ENCODE results near the gene CFHR4. TPM values are rescaled to one million over a fixed set of nuclear protein-coding genes. Genes with fewer than 3 reads are reported as not detected.
"Not testable (repeated sequence)": the region's sequence is repeated elsewhere in the genome, so short reads cannot be mapped to it uniquely, and the experiment has no call there.

CFHR4 gene
- total RNA-seq (2014; rRNA removed; shearing (Covaris generic)): not detected in 2 replicates

DNA sequence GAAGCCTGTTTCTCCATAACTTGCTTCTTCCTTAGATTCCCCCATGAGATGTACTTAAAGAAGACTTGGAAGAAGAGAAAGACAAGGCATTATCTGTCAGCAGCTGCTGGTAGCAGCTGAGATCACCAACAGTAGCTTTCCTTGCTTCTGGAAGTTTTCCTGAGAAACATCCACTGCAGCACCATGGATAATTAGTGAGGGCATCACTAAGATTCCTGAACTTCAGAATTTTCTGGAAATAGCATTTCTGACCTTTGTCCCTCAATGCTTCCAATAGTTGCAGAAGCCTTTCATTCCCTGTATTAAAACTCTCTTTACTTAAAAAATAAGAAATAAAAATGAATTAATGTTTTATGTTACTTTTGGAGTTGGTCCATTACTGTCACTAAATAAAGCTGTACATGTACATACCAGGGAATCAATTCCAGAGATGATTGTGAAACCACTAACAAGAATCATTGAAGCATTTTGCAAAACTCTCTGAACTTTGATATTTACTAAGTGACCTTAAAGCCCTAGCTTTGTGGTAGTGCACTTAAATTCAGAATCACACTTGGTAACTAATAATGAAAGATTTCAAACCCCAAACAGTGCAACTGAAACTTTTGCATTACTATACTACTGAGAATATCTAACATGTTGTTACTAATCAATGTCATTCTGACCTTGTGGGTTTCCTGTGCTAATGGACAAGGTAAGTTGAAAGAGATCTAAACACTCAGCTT, at the start of gene CFHR4:
Gene CFHR4 (plus strand): TSS at position 538 of the 725 bp plus-strand sequence. CDS start 99 bp downstream, at position 637.
- no peaks in the 10 kb centered on the region for H3K27me3 ChIP-seq
- no peaks in the 10 kb centered on the region for H3K4me1 ChIP-seq
- H3K9me3 ChIP-seq (replicated peaks): no peaks in the 10 kb centered on the region
- no peaks in the 10 kb centered on the region for H3K36me3 ChIP-seq
- no peak within 1 kb of the TSS for H3K27ac ChIP-seq
- no peak for DNase-seq
- no peak within 1 kb of the TSS for H3K4me3 ChIP-seq

DNA sequence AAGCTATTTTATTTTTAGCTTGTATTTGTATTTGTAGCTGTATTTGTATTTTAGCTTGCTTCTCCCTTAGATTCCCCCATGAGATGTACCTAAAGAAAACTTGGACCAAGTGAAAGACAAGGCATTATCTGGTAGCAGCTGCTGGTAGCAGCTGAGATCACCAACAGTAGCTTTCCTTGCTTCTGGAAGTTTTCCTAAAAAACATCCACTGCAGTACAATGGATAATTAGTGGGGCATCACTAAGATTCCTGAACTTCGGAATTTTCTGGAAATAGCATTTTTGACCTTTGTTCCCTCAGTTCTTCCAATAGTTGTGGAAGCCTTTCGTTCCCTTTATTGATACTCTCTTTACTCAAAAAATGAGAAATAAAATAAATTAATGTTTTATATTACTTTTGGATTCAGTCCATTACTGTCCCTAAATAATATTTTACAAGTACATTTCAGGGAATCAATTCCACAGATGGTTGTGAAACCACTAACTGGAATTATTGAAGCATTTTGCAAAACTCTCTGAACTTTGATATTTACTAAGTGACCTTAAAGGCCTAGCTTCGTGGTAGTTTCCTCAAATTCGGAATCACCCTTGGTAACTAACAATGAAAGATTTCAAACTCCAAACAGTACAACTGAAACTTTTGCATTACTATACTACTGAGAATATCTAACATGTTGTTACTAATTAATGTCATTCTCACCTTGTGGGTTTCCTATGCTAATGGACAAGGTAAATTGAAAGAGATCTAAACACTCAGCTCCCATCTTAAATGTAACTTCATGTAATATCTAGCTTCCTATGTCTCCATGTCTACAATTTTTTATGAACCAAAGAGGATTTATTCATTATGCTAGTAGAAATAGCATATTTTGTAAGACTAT, 38.0 kb upstream of the CFHR4 start:
- not testable (repeated sequence) for DNase-seq, H3K27ac ChIP-seq

DNA sequence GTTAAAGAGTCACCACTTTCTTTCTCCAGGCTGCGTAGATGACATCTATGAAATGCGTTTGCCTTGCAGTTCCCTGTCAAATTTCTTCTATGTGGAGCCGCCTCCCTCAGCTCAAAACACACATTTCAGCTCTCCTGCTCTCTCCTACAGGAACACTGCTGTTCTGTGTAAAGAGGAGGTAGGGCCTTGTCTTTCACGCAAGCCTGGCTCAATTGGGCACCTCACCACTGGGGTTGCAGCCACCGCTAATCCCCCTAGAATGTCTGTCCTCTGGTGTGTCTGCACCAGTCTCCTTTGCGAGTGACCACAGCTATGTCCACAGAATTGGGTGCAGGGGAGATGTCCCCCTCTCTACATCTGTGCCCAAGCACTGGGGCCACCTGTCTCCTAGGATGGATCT, 31.8 kb upstream of the CFHR4 start:
- no peak for DNase-seq
- no peak overlapping the region for H3K4me3 ChIP-seq
- no peaks in the 10 kb centered on the region for H3K27me3 ChIP-seq
- H3K4me1 ChIP-seq: no peaks in the 10 kb centered on the region
- H3K9me3 ChIP-seq (replicated peaks): no peaks in the 10 kb centered on the region
- H3K27ac ChIP-seq: no peak overlapping the region
- H3K36me3 ChIP-seq: no peaks in the 10 kb centered on the region

More for the DNA sequence above, 38.0 kb upstream of the CFHR4 start:
- not testable (repeated sequence) for H3K9me3 ChIP-seq (replicated peaks); H3K4me3 ChIP-seq; H3K36me3 ChIP-seq; H3K27me3 ChIP-seq; H3K4me1 ChIP-seq

DNA sequence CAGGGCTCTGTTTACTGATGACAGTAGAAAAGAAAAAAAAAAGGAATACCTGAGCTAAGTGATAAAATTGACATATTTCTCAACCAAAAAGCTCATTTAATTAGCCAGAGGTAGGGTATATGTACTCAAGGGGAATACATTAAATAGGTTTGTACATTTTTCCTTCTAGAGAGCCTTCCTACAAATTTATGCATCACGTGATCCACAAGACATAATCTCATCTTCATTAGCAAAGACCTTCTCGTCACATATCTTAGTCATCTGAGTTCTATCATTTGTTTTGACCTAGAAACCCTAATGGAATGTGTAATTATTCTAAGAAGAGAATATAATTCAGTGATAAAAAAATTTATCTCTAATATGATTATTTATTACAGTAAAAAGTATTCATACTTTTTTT, 30.7 kb upstream of the CFHR4 start:
- DNase-seq: no peak
- Histone ChIP-seq H3K4me1 (no peaks in the 10 kb centered on the region), H3K36me3 (no peaks in the 10 kb centered on the region), H3K27me3 (no peaks in the 10 kb centered on the region), H3K4me3 (no peak overlapping the region), H3K27ac (no peak overlapping the region), H3K9me3 (replicated peaks) (no peaks in the 10 kb centered on the region)

DNA sequence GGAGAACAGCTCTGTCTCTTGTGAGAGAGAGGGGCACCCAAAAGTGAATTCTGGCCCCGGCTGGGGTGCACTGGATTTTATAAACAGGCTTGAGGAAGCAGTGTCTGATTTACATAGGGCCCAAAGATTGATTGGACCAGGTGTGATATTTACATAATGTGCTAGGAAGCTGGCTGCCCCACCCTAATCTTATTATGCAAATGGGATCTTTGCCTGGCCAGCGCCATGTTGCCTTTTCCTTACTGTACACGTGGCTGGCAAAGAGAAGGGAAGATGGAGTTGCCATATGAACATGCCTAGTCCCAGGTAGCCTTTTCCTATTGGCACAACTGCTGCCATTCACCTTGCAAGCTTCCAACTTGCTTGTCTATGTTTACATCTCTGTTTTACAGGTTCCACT, 29.0 kb upstream of the CFHR4 start:
- no peaks in the 10 kb centered on the region for H3K9me3 ChIP-seq (replicated peaks)

DNA sequence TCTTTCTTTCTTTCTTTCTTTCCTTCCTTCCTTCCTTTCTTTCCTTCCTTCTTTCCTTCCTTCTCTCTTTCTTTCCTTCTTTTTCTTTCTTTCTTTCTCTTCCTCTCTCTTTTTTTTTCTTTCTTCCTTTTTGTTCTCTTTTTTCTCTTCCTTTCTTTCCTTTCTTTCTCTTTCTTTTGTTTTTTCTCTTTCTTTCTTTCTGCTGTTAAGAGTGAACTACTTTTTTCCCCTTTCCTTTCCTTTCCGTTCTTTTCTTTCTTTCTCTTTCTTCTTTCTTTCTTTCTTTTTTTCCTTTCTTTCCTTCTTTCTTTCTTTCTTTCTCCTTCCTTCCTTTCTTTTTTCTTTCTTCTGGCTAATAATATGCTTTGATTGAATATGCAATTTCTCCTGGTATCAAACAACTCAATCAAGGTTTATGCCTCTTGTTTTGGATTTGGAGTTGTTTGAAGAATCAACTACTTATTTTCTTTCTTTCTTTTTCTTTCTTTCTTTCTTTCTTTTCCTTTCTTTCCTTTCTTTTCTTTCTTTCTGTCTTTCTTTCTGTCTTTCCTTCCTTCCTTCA, 27.4 kb upstream of the CFHR4 start:
- Histone ChIP-seq H3K4me3 (no peak overlapping the region), H3K36me3 (no peaks in the 10 kb centered on the region), H3K9me3 (replicated peaks) (no peaks in the 10 kb centered on the region), H3K27ac (no peak overlapping the region), H3K27me3 (no peaks in the 10 kb centered on the region), H3K4me1 (no peaks in the 10 kb centered on the region)
- DNase-seq: no peak

More for the DNA sequence above, 29.0 kb upstream of the CFHR4 start:
- H3K27ac ChIP-seq: no peak overlapping the region
- no peaks in the 10 kb centered on the region for H3K4me1 ChIP-seq
- no peaks in the 10 kb centered on the region for H3K36me3 ChIP-seq
- H3K27me3 ChIP-seq: no peaks in the 10 kb centered on the region
- H3K4me3 ChIP-seq: no peak overlapping the region
- DNase-seq: peak; percentile 28 to 53

DNA sequence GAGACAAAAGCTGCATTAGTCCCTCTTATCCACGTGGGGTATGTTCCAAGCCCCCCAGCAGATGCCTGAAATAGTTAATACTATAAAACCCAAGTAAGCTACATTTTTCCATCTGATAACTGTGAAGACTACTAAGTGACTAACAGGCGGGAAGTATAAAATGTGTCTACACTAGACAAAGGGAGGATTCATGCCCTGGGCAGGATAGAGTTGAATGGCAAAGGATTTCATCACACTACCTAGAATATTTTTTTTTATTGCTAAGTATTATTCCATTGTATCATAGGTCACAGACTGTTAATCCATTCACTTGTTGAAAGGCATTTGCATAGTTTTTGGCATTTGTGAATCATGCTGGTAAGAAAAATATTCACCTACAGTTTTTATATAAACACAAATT, 26.4 kb upstream of the CFHR4 start:
- Histone ChIP-seq H3K36me3 (no peaks in the 10 kb centered on the region), H3K4me1 (no peaks in the 10 kb centered on the region), H3K4me3 (no peak overlapping the region), H3K27ac (no peak overlapping the region), H3K9me3 (replicated peaks) (no peaks in the 10 kb centered on the region), H3K27me3 (no peaks in the 10 kb centered on the region)
- DNase-seq: no peak

DNA sequence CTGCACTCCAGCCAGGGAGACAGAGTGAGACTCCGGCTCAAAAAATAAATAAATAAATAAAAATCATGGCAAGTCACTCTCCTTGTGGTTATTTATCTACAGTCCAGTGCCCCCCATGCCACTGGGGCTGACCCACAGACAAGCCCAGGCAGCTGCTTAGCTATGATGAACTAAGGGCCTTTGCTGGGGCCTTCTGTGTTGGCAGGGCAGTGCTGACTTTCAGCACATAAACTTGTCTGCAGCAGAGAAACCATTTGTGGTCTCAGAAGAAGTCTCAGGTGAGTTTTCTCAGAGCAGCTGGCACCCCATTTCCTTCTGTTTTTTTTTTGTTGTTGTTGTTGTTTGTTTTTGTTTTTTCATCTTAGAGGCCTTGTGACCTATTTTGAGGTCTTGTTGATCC, 20.9 kb upstream of the CFHR4 start:
- DNase-seq: no peak
- H3K36me3 ChIP-seq: no peaks in the 10 kb centered on the region
- H3K27me3 ChIP-seq: no peaks in the 10 kb centered on the region
- H3K27ac ChIP-seq: no peak overlapping the region
- H3K4me1 ChIP-seq: no peaks in the 10 kb centered on the region
- H3K4me3 ChIP-seq: no peak overlapping the region
- H3K9me3 ChIP-seq (replicated peaks): no peaks in the 10 kb centered on the region

DNA sequence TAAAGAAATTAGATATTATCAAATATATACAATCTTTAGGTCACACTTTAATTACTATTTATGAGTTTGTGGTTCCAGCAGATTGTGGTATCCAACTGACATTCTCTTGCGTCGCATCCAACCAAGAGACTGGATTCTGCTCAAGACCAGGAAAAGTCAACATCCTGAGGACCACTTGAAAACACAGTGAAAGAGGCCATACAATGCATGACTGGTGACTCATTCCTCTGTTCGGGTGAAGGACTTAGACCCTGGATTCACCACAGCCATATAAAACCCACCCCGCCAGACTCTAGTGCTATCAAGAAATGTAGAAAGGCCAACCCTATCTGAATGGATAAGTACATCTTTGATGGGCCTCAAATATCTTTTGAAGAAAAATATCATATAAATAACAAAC, 14.5 kb upstream of the CFHR4 start:
- Histone ChIP-seq H3K36me3 (no peaks in the 10 kb centered on the region), H3K4me1 (no peaks in the 10 kb centered on the region), H3K27me3 (no peaks in the 10 kb centered on the region), H3K4me3 (no peak overlapping the region), H3K9me3 (replicated peaks) (no peaks in the 10 kb centered on the region), H3K27ac (no peak overlapping the region)
- no peak for DNase-seq

DNA sequence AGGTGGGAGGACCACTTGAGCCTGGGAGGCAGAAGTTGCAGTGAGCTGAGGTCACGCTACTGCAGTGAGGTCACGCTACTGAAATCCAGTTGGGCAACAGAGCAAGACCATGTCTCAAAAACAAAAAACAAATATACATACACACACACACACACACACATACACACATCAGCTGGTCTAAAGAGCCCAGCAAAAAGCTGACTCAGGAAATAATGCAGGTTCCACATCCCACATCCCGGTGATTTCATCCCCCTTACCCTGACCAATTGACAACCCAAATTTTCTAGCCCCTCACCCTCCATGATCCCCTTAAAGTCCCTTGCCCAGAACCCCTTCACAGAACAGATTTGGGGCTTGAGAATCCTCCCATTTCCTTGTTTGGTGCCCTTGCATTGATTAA, 11.9 kb upstream of the CFHR4 start:
- Histone ChIP-seq H3K4me1 (no peaks in the 10 kb centered on the region), H3K9me3 (replicated peaks) (no peaks in the 10 kb centered on the region), H3K27me3 (no peaks in the 10 kb centered on the region), H3K4me3 (no peak overlapping the region), H3K27ac (no peak overlapping the region), H3K36me3 (no peaks in the 10 kb centered on the region)
- no peak for DNase-seq

DNA sequence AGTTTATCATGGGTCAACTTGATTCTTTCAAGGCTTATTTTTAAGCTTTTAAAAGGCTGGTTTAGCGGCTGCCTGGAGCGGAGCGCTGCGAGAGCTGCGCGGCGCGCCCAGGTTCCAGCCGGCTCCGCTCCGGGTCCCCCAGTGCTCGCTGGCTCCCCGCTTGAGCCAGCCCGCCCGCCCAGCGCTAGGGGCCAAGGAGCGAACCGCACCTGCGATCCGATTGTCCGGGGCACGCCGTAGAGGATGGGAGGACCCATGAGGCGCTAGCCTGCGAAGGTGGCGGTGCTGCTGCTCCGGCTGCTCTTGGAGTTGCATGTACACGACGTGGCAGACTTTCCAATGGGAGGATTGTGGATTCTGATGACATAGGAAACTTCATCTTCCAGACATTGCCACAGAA, 9.9 kb upstream of the CFHR4 start:
- no peak for DNase-seq
- Histone ChIP-seq H3K27ac (no peak overlapping the region), H3K36me3 (no peaks in the 10 kb centered on the region), H3K9me3 (replicated peaks) (no peaks in the 10 kb centered on the region), H3K27me3 (no peaks in the 10 kb centered on the region), H3K4me3 (no peak overlapping the region), H3K4me1 (no peaks in the 10 kb centered on the region)

DNA sequence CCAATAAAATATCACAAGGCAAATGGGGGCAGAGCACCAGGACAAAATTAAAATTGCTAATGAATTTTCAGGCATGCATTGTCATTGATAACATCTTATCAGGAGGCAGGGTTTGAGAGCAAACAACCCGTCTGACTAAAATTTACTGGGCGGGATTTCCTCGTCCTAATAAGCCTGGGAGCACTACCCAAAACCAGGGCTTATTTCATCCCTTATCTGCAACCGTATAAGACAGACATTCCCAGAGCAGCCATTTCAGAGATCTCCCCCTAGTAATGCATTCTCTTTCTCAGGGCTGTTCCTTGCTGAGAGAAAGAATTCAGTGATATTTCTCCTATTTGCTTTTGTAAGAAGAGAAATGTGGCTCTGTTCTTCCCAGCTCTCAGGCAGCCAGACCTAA, 1.3 kb upstream of the CFHR4 start:
- not testable (repeated sequence) for H3K27ac ChIP-seq; H3K4me3 ChIP-seq; H3K9me3 ChIP-seq (replicated peaks); DNase-seq; H3K27me3 ChIP-seq; H3K4me1 ChIP-seq; H3K36me3 ChIP-seq

DNA sequence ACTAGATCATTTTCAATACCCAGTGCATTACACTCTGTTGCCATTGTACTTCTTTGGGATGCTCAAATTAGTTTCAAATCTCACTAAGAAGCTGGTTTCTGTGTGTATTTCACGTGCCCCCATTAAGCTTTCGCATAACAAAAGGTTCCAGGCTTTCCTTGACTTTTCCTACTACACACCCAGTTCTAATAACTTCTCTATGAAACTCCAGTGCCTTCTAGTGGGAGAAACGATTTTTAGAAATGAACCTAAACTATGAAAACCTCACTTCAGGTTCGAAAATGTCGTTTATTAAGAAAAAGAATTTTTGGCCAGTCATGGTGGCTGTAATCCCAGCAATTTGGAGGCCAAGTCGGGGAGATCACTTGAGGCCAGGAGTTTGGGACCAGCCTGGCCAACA, 2.8 kb downstream of the CFHR4 start:
- no peaks in the 10 kb centered on the region for H3K9me3 ChIP-seq (replicated peaks)
- no peak overlapping the region for H3K4me3 ChIP-seq
- no peak for DNase-seq
- H3K27me3 ChIP-seq: no peaks in the 10 kb centered on the region
- no peaks in the 10 kb centered on the region for H3K4me1 ChIP-seq
- no peaks in the 10 kb centered on the region for H3K36me3 ChIP-seq
- no peak overlapping the region for H3K27ac ChIP-seq

DNA sequence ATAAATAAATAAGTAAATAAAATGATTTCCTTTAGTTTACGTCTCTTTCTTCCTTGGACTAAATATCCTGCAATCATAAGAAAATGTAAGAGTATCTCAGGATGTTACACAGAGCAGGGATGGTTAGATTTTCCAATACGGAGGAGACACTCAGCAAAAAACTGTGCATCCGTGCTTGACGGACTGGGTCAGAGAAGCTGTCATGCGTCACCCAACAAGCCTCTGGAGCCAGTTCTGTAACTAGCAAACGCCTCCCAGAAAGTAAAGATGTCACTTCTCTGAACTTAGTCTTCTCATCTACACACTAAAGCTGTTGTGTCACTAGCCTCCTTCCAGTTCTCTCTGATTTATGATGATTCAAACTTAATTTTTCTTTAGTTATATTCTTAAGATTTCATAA, 3.4 kb downstream of the CFHR4 start:
- no peaks in the 10 kb centered on the region for H3K9me3 ChIP-seq (replicated peaks)
- DNase-seq: no peak
- H3K4me1 ChIP-seq: no peaks in the 10 kb centered on the region
- H3K36me3 ChIP-seq: no peaks in the 10 kb centered on the region
- no peak overlapping the region for H3K4me3 ChIP-seq
- H3K27ac ChIP-seq: no peak overlapping the region
- H3K27me3 ChIP-seq: no peaks in the 10 kb centered on the region

DNA sequence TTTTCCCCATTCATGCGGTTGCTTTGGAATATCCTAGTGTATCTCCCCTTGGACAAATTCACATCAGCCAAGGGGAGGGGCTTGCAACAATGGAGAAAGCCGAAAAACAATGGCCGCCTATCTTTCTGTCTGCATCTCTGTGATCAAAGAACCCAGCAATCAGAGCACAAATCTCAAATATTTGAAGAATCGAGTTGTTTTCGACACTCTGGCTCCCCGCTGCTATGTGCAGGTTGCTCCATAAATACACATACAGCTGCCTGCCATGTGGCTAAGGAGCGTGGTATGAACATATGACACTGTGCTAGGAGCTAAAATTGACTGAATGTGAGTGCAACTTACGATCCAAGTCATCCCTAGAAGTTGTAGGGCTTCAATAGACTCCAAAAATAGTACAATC, 8.5 kb downstream of the CFHR4 start:
- no peaks in the 10 kb centered on the region for H3K4me1 ChIP-seq
- H3K27me3 ChIP-seq: no peaks in the 10 kb centered on the region
- no peak overlapping the region for H3K4me3 ChIP-seq
- no peak for DNase-seq
- H3K36me3 ChIP-seq: no peaks in the 10 kb centered on the region
- no peaks in the 10 kb centered on the region for H3K9me3 ChIP-seq (replicated peaks)
- no peak overlapping the region for H3K27ac ChIP-seq
